Panc1 (cell line): ENCODE measurements around the gene GPR32.

Source experiments
- CTCF ChIP-seq: fragments of 450-650 bp; IDR thresholded peaks from 2 replicates; pipeline ENCODE4 v1.5.1; 2017; ENCODE audit warnings: mild to moderate bottlenecking
- REST ChIP-seq, 2 experiments: IDR thresholded peaks; 2 replicates each; pipeline ENCODE4 v1.6.1; 2011 to 2012; ENCODE audit warnings: low read depth in 2 of 2, control low read depth in 1 of 2, low read length in 1 of 2, mild to moderate bottlenecking in 1 of 2, moderate library complexity in 1 of 2; ENCODE audit not compliant: insufficient read depth in 1 of 2
- SIN3A ChIP-seq: IDR thresholded peaks from 2 replicates; pipeline ENCODE4 v1.6.1; 2012; ENCODE audit warnings: low read depth, mild to moderate bottlenecking, low read length, moderate library complexity, borderline replicate concordance; ENCODE audit not compliant: insufficient read depth

- TF ChIP-seq REST (IDR thresholded peaks at IDR 0.05; ENCODE audit: insufficient read depth in 1 of 2, low read depth in 2 of 2, low read length in 1 of 2) (no peak), CTCF (no peak), SIN3A (no peak)
These were observed 47.9 kb upstream of the GPR32 start for GRCh38 chr19:50722201-50723013.
